Loucy (cell line): ENCODE measurements around the gene RIN3.

ENCODE experiments used
- H2AFZ ChIP-seq: fragments of 200-600 bp; sonication (generic); 2 replicates; pipeline ENCODE4 v1.6.0; 2016; ENCODE audit warnings: antibody characterized with exemption, mild to moderate bottlenecking, low read length, moderate library complexity
- H3F3A ChIP-seq: fragments of 200-600 bp; 2 replicates; pipeline ENCODE4 v1.6.0; 2016; ENCODE audit warnings: antibody characterized with exemption, low read depth, mild to moderate bottlenecking
- H3K27me3 ChIP-seq: fragments of 200-600 bp; sonication (generic); 2 replicates; pipeline ENCODE4 v1.6.1; 2014; ENCODE audit warnings: low read length, mild to moderate bottlenecking; ENCODE audit not compliant: insufficient read depth, poor library complexity, severe bottlenecking
- H3K36me3 ChIP-seq: fragments of 200-600 bp; sonication (generic); 2 replicates; pipeline ENCODE4 v1.6.1; 2016; ENCODE audit warnings: low read length; ENCODE audit not compliant: insufficient read depth
- H3K4me1 ChIP-seq: fragments of 200-600 bp; sonication (generic); 2 replicates; pipeline ENCODE4 v1.5.1; 2014; ENCODE audit warnings: low read length, mild to moderate bottlenecking; ENCODE audit not compliant: insufficient read depth, poor library complexity, severe bottlenecking
- H3K4me2 ChIP-seq: fragments of 200-600 bp; sonication (generic); 2 replicates; pipeline ENCODE4 v1.6.0; 2014; ENCODE audit warnings: antibody characterized with exemption, low read length, low read depth, mild to moderate bottlenecking; ENCODE audit not compliant: poor library complexity, severe bottlenecking
- H3K4me3 ChIP-seq: fragments of 200-600 bp; sonication (generic); 2 replicates; pipeline ENCODE4 v1.5.1; 2014; ENCODE audit warnings: low read length, mild to moderate bottlenecking, mixed read lengths; ENCODE audit not compliant: poor library complexity, severe bottlenecking
- H3K79me2 ChIP-seq: fragments of 200-600 bp; sonication (generic); 2 replicates; pipeline ENCODE4 v1.6.1; 2014; ENCODE audit warnings: low read length; ENCODE audit not compliant: insufficient read depth
- H3K9ac ChIP-seq: fragments of 200-600 bp; sonication (generic); 2 replicates; pipeline ENCODE4 v1.6.0; 2014; ENCODE audit warnings: mild to moderate bottlenecking, low read depth, low read length, moderate library complexity; ENCODE audit not compliant: poor library complexity, severe bottlenecking
- H3K9me2 ChIP-seq: fragments of 200-600 bp; sonication (generic); replicated peaks from 2 replicates; pipeline ENCODE4 v1.6.1; 2016; ENCODE audit warnings: low read depth, low read length, mixed read lengths
- H3K9me3 ChIP-seq: fragments of 200-600 bp; sonication (generic); 2 replicates; pipeline ENCODE4 v1.6.1; 2014; ENCODE audit warnings: mild to moderate bottlenecking, antibody characterized with exemption, low read length, low read depth; ENCODE audit not compliant: insufficient read depth
- H4K20me1 ChIP-seq: fragments of 200-600 bp; sonication (generic); 2 replicates; pipeline ENCODE4 v1.6.0; 2014; ENCODE audit warnings: antibody characterized with exemption, low read length, mild to moderate bottlenecking; ENCODE audit not compliant: insufficient read depth, poor library complexity, severe bottlenecking
- EZH2phosphoT487 ChIP-seq: fragments of 200-600 bp; IDR thresholded peaks from 2 replicates; pipeline ENCODE4 v1.6.1; 2018; ENCODE audit warnings: antibody characterized with exemption, mild to moderate bottlenecking, moderate library complexity, borderline replicate concordance
- TF ChIP-seq, protein P1 (sequence below): fragments of 200-600 bp; sonication (generic); conservative IDR thresholded peaks from 2 replicates; pipeline ENCODE4 v1.5.1; 2014; ENCODE audit warnings: mild to moderate bottlenecking, antibody characterized with exemption, low read length

The RIN3 gene

DNA sequence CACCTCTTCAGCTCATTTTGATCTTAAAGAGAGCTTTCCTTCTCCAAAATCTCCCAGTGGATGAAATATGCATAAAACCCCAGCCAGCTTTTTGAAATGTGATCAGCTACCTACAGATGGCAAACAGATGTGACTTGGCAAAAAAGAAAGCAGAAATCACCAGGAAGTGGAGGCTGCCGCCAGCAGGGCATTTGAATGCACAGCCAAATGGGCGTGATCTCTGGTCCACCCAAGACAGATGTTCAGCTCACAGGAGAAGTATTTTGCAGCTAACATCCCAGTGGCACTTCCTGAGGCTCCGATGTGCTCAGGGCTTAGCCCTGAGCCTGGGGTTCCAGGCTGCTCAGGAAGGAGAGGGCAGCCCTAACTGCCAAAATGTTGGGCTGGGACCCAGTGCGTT is 156.6 kb downstream of the RIN3 start:
- TF ChIP-seq, protein P1, sequence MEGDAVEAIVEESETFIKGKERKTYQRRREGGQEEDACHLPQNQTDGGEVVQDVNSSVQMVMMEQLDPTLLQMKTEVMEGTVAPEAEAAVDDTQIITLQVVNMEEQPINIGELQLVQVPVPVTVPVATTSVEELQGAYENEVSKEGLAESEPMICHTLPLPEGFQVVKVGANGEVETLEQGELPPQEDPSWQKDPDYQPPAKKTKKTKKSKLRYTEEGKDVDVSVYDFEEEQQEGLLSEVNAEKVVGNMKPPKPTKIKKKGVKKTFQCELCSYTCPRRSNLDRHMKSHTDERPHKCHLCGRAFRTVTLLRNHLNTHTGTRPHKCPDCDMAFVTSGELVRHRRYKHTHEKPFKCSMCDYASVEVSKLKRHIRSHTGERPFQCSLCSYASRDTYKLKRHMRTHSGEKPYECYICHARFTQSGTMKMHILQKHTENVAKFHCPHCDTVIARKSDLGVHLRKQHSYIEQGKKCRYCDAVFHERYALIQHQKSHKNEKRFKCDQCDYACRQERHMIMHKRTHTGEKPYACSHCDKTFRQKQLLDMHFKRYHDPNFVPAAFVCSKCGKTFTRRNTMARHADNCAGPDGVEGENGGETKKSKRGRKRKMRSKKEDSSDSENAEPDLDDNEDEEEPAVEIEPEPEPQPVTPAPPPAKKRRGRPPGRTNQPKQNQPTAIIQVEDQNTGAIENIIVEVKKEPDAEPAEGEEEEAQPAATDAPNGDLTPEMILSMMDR, result no peak
- no peak for TF ChIP-seq EZH2phosphoT487
- H3K27me3 ChIP-seq, result no peaks in the 10 kb centered on the region

DNA sequence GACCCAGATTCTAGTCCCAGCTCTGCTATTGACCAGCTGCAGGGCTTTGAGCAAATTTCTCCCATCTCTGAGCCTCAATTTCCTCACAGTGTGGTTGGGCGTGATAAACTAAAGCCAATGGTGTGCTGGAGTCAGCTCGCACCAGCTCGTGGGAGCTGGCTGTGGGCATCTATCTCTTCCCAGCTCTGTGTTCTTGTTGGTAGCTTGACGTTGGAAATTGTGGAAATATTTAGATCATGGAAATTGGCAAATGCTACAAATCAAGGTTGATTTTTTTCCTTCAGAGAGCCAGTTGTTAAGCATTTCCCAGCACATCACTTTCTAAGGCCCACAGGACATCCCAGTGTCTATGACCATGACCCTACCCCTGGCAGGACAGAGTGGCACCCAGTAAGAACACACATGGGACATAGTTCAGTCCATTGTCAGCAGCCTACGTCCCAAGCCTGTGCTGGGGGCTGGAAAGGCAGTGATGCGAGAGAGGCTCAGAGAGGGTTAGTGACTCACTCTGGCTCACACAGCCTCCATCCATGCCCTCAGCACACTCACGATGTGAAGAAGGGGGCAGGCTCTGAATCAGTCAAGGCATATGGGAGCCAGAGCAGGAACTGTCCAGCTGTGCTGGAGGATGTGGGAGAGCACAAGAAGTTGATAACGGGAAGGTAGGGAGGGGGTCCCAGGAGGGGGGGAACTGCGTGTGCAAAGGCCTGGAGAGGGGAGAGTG is 157.2 kb downstream of the RIN3 start:
- Histone ChIP-seq H3K9me2 (no peaks in the 10 kb centered on the region), H3F3A (no peaks in the 10 kb centered on the region), H3K9ac (no peak overlapping the region), H3K79me2 (no peaks in the 10 kb centered on the region), H3K27me3 (no peaks in the 10 kb centered on the region), H2AFZ (no peak overlapping the region), H3K4me3 (no peak overlapping the region), H3K4me1 (peaks cover 22% of the 10 kb centered on the region), H4K20me1 (peaks cover 4% of the 10 kb centered on the region), H3K36me3 (peaks cover 40% of the 10 kb centered on the region; the same call in 1 of the 2 replicates), H3K4me2 (no peak overlapping the region), H3K9me3 (no peaks in the 10 kb centered on the region)
- TF ChIP-seq, protein P1, result no peak
- TF ChIP-seq EZH2phosphoT487, result no peak

More for the DNA sequence above, 156.6 kb downstream of the RIN3 start:
- Histone ChIP-seq H3K9me3 (no peaks in the 10 kb centered on the region), H2AFZ (no peak overlapping the region), H3K4me2 (no peak overlapping the region), H3K36me3 (peaks cover 37% of the 10 kb centered on the region; the same call in 1 of the 2 replicates), H3K4me1 (peaks cover 27% of the 10 kb centered on the region), H3K79me2 (no peaks in the 10 kb centered on the region), H3F3A (no peaks in the 10 kb centered on the region), H4K20me1 (peaks cover 4% of the 10 kb centered on the region), H3K9me2 (no peaks in the 10 kb centered on the region), H3K9ac (no peak overlapping the region), H3K4me3 (no peak overlapping the region)

DNA sequence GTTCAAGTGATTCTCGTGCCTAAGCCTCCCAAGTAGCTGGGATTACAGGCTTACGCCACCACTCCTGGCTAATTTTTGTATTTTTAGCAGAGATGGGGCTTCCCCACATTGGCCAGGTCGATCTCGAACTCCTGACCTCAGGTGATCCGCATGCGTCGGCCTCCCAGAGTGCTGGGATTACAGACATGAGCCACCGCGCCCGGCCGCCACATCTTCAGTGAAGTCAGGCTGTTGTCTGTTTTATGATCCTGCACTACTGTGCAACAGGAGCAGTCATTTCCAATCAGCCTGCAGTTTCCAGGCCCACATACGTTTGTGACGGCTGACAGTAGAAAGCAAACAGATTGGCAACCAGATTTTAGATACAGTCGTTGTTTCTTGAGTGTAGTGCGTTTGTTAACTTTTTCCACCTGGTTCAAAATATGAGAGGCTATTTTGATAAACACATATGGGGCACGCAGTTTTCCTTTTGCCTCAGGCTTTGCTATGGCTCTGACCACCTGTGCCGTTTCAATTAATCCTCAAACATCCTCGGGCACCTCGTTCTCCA is 160.1 kb downstream of the RIN3 start:
- H3K9me2 ChIP-seq, result no peaks in the 10 kb centered on the region
- H3K9me3 ChIP-seq, result no peaks in the 10 kb centered on the region
- H3K4me1 ChIP-seq, result peaks cover 21% of the 10 kb centered on the region
- peaks cover 4% of the 10 kb centered on the region for H4K20me1 ChIP-seq
- no peaks in the 10 kb centered on the region for H3K79me2 ChIP-seq
- peaks cover 45% of the 10 kb centered on the region; the same call in 1 of the 2 replicates for H3K36me3 ChIP-seq
- no peak overlapping the region for H3K4me3 ChIP-seq
- TF ChIP-seq, protein P1, result no peak
- TF ChIP-seq EZH2phosphoT487, result no peak
- H3F3A ChIP-seq, result no peaks in the 10 kb centered on the region
- H3K9ac ChIP-seq, result no peak overlapping the region
- no peaks in the 10 kb centered on the region for H3K27me3 ChIP-seq
- no peak overlapping the region for H3K4me2 ChIP-seq
- H2AFZ ChIP-seq, result no peak overlapping the region
